Gastrocnemius medialis (tissue), 4 donors: ENCODE measurements around the gene KIRREL1. TPM values are rescaled to one million over a fixed set of nuclear protein-coding genes. Genes with fewer than 3 reads are reported as not detected.

Experiments
- ATAC-seq, 2 donors: fragments of 150-250 bp; one replicate each; pipeline ENCODE4 v1.9.1; 2016
- DNase-seq, 2 donors: peaks; one replicate each; pipeline ENCODE4 v3.0.0-alpha.2; 2019
- H3K27ac ChIP-seq, 4 donors: fragments of 200-600 bp; sonication (generic); 1 replicate in 1 of 4; 2 replicates in 3 of 4; pipeline ENCODE4 v1.5.1; 2016 to 2018; ENCODE audit warnings: mild to moderate bottlenecking in 2 of 4, moderate library complexity in 1 of 4
- H3K27me3 ChIP-seq, 3 donors: fragments of 200-600 bp; sonication (generic) in 2 of 3; 1 replicate in 1 of 3; 2 replicates in 2 of 3; pipeline versions ENCODE4 v1.5.1 to v1.6.0; 2016 to 2019; ENCODE audit warnings: mild to moderate bottlenecking in 1 of 3, moderate library complexity in 1 of 3
- H3K36me3 ChIP-seq, 2 donors: fragments of 200-600 bp; sonication (generic) in 1 of 2; one replicate each; pipeline ENCODE4 v1.5.1; 2017 to 2018
- H3K4me1 ChIP-seq, 2 donors: fragments of 200-600 bp; sonication (generic) in 1 of 2; one replicate each; pipeline ENCODE4 v1.5.1; 2016 to 2017; ENCODE audit warnings: mild to moderate bottlenecking in 2 of 2
- H3K4me3 ChIP-seq, 4 donors: fragments of 200-600 bp; sonication (generic) in 3 of 4; 1 replicate in 1 of 4; 2 replicates in 3 of 4; pipeline ENCODE4 v1.5.1; 2016 to 2019; ENCODE audit warnings: mild to moderate bottlenecking in 2 of 4
- H3K9me3 ChIP-seq, 3 donors: fragments of 200-600 bp; sonication (generic) in 2 of 3; 1 replicate in 1 of 3; 2 replicates in 2 of 3; pipeline ENCODE4 v1.5.1; 2016 to 2019
- CTCF ChIP-seq, 5 experiments: fragments of 450-650 bp in 3 of 5; fragments of 200-600 bp in 2 of 5; sonication (generic) in 2 of 5; IDR thresholded peaks in 4 of 5; conservative IDR thresholded peaks in 1 of 5; 1 replicate in 4 of 5; 2 replicates in 1 of 5; pipeline ENCODE4 v1.5.1; 2016 to 2019; ENCODE audit warnings: antibody characterized with exemption in 5 of 5, mild to moderate bottlenecking in 3 of 5, moderate library complexity in 3 of 5
- POLR2A ChIP-seq, 2 donors: fragments of 450-650 bp; IDR thresholded peaks; one replicate each; pipeline ENCODE4 v1.6.1; 2017; ENCODE audit warnings: antibody characterized with exemption in 2 of 2, mild to moderate bottlenecking in 2 of 2, moderate library complexity in 2 of 2
- in situ Hi-C, 4 donors: fragments of 200-750 bp; cut with MboI; loops; one replicate each; pipeline versions ENCODE4 v1.15.0 to v1.8.0; 2017; ENCODE audit warnings: low sequenced_read_pairs in 4 of 4
- intact Hi-C: fragments of 100-400 bp; cut with DNase I; formaldehyde crosslinking; loops from one replicate; pipeline ENCODE4 v1.15.1; 2023; ENCODE audit warnings: low total_unique reads
- total RNA-seq, 4 donors: library from RNA; depleted of rRNA; stranded (reverse); fragments of >200 nt; gene quantifications; one replicate each; pipeline versions ENCODE4 v1.1.0 to v1.2.3, GENCODE V29; 2016

KIRREL1 gene
- total RNA-seq, 4 donors from 2014 or later, result 2.8 to 15.1 (median 6.6) TPM

DNA sequence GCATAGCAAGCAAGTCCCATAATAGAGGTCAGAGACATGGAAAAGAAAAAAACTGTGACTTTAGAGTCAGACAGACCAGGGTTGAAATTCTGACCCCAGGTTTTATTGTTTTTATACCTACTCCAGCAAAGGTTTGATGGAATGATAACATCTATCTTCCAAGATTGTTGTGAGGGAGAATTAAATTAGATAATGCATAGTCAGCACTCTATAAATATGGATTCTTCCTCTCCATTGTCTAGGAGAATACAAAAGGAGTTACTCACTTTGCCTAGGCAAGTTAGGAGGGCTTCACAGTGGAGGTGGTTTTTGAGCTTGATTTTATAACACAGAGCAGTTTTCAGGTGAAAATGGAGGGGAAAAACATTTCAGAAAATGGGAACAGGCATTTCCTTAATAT lies 46.9 kb downstream of the KIRREL1 start:
- H3K9me3 ChIP-seq, result no peaks in the 10 kb centered on the region
- TF ChIP-seq POLR2A (IDR thresholded peaks at IDR 0.05), result no peak
- no peak for TF ChIP-seq CTCF (IDR thresholded peaks at IDR 0.05 in 4 of 5, conservative IDR thresholded peaks at IDR 0.05 in 1 of 5)
- no peaks in the 10 kb centered on the region for H3K36me3 ChIP-seq
- intact Hi-C loops (no loop called here), in situ Hi-C loops (no loop called here)
- H3K4me3 ChIP-seq, result no peak overlapping the region
- DNase-seq (no peak), ATAC-seq (no peak)
- H3K27me3 ChIP-seq, result no peaks in the 10 kb centered on the region
- no peaks in the 10 kb centered on the region for H3K4me1 ChIP-seq
- H3K27ac ChIP-seq, result no peak overlapping the region

- ATAC-seq (no peak), DNase-seq (no peak)
- Histone ChIP-seq H3K4me1 (no peaks in the 10 kb centered on the region), H3K9me3 (no peaks in the 10 kb centered on the region), H3K36me3 (no peaks in the 10 kb centered on the region), H3K27me3 (no peaks in the 10 kb centered on the region), H3K4me3 (no peak overlapping the region), H3K27ac (no peak overlapping the region)
- TF ChIP-seq CTCF (IDR thresholded peaks at IDR 0.05 in 4 of 5, conservative IDR thresholded peaks at IDR 0.05 in 1 of 5) (no peak), POLR2A (IDR thresholded peaks at IDR 0.05) (no peak)
- intact Hi-C loops (no loop called here), in situ Hi-C loops (no loop called here)
Measured at GRCh38 chr1:158043232-158043631, 49.8 kb downstream of the KIRREL1 start.

GRCh38 chr1:158045639-158046038 lies 52.2 kb downstream of the KIRREL1 start:
- DNase-seq, result no peak
- intact Hi-C loops (no loop called here), in situ Hi-C loops (no loop called here)
- peak in 1 of 2 donors; percentile 19 for ATAC-seq
- H3K36me3 ChIP-seq, result no peaks in the 10 kb centered on the region
- H3K9me3 ChIP-seq, result no peaks in the 10 kb centered on the region
- H3K27me3 ChIP-seq, result no peaks in the 10 kb centered on the region
- no peaks in the 10 kb centered on the region for H3K4me1 ChIP-seq
- H3K4me3 ChIP-seq, result no peak overlapping the region
- TF ChIP-seq POLR2A (IDR thresholded peaks at IDR 0.05), result no peak
- no peak for TF ChIP-seq CTCF (IDR thresholded peaks at IDR 0.05 in 4 of 5, conservative IDR thresholded peaks at IDR 0.05 in 1 of 5)
- H3K27ac ChIP-seq, result no peak overlapping the region

GRCh38 chr1:158046715-158047510 lies 53.5 kb downstream of the KIRREL1 start:
- Histone ChIP-seq H3K9me3 (no peaks in the 10 kb centered on the region), H3K36me3 (no peaks in the 10 kb centered on the region), H3K4me3 (no peak overlapping the region), H3K4me1 (no peaks in the 10 kb centered on the region), H3K27me3 (no peaks in the 10 kb centered on the region), H3K27ac (no peak overlapping the region)
- TF ChIP-seq POLR2A (IDR thresholded peaks at IDR 0.05) (no peak), CTCF (IDR thresholded peaks at IDR 0.05 in 4 of 5, conservative IDR thresholded peaks at IDR 0.05 in 1 of 5) (no peak)
- intact Hi-C loops, result no loop called here
- DNase-seq (no peak), ATAC-seq (no peak)
- in situ Hi-C loops, result no loop called here
